Peyer's patch (tissue), 4 donors: Measurements from ENCODE around the gene FGFR2. TPM values are rescaled to one million over a fixed set of nuclear protein-coding genes. Genes with fewer than 3 reads are reported as not detected.

ENCODE experiments used
- DNase-seq, 3 donors: peaks; one replicate each; pipeline ENCODE4 v3.0.0-alpha.2; 2017 to 2019
- H3K27ac ChIP-seq, 4 donors: fragments of 200-600 bp; sonication (generic); one replicate each; pipeline ENCODE4 v1.5.1; 2016 to 2019
- H3K27me3 ChIP-seq, 2 donors: fragments of 200-600 bp; sonication (generic); one replicate each; pipeline ENCODE4 v1.5.1; 2019
- H3K36me3 ChIP-seq, 3 donors: fragments of 200-600 bp; sonication (generic); one replicate each; pipeline ENCODE4 v1.5.1; 2016 to 2019
- H3K4me1 ChIP-seq, 4 donors: fragments of 200-600 bp; sonication (generic); one replicate each; pipeline ENCODE4 v1.5.1; 2016 to 2019
- H3K4me3 ChIP-seq, 4 donors: fragments of 200-600 bp; sonication (generic); 1 replicate in 3 of 4; 2 replicates in 1 of 4; pipeline ENCODE4 v1.5.1; 2016 to 2019; ENCODE audit warnings: mild to moderate bottlenecking in 1 of 4
- H3K9me3 ChIP-seq, 4 donors: fragments of 200-600 bp; sonication (generic); one replicate each; pipeline ENCODE4 v1.5.1; 2016 to 2019; ENCODE audit warnings: mild to moderate bottlenecking in 1 of 4
- POLR2A ChIP-seq, 2 donors: fragments of 450-650 bp; IDR thresholded peaks; one replicate each; pipeline ENCODE4 v1.5.1; 2017; ENCODE audit warnings: antibody characterized with exemption in 2 of 2, mild to moderate bottlenecking in 2 of 2, moderate library complexity in 2 of 2
- total RNA-seq, 4 donors: library from RNA; depleted of rRNA; stranded (reverse); fragments of >200 nt; gene quantifications; one replicate each; pipeline ENCODE4 v1.1.0, GENCODE V29; 2016
- TF ChIP-seq, protein P1 (sequence below), 6 experiments: fragments of 450-650 bp in 4 of 6; fragments of 200-600 bp in 2 of 6; sonication (generic) in 1 of 6; IDR thresholded peaks; one replicate each; pipeline ENCODE4 v1.5.1; 2017 to 2019; ENCODE audit warnings: antibody characterized with exemption in 6 of 6, mild to moderate bottlenecking in 3 of 6, moderate library complexity in 1 of 6

Gene FGFR2
- total RNA-seq, 4 donors from 2014 or later = 12.9 to 22.9 (median 19.9) TPM

- Histone ChIP-seq H3K9me3 (no peaks in the 10 kb centered on the region), H3K27ac (no peak overlapping the region), H3K4me1 (no peaks in the 10 kb centered on the region), H3K36me3 (no peaks in the 10 kb centered on the region), H3K4me3 (no peak overlapping the region), H3K27me3 (no peaks in the 10 kb centered on the region)
- DNase-seq = no peak
- TF ChIP-seq, protein P1, sequence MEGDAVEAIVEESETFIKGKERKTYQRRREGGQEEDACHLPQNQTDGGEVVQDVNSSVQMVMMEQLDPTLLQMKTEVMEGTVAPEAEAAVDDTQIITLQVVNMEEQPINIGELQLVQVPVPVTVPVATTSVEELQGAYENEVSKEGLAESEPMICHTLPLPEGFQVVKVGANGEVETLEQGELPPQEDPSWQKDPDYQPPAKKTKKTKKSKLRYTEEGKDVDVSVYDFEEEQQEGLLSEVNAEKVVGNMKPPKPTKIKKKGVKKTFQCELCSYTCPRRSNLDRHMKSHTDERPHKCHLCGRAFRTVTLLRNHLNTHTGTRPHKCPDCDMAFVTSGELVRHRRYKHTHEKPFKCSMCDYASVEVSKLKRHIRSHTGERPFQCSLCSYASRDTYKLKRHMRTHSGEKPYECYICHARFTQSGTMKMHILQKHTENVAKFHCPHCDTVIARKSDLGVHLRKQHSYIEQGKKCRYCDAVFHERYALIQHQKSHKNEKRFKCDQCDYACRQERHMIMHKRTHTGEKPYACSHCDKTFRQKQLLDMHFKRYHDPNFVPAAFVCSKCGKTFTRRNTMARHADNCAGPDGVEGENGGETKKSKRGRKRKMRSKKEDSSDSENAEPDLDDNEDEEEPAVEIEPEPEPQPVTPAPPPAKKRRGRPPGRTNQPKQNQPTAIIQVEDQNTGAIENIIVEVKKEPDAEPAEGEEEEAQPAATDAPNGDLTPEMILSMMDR (IDR thresholded peaks at IDR 0.05) = no peak
- no peak for TF ChIP-seq POLR2A (IDR thresholded peaks at IDR 0.05)
These were observed 62.9 kb downstream of the FGFR2 start for GRCh38 chr10:121535381-121535780.

- TF ChIP-seq, protein P1 (IDR thresholded peaks at IDR 0.05) = no peak
- no peak for TF ChIP-seq POLR2A (IDR thresholded peaks at IDR 0.05)
- Histone ChIP-seq H3K4me1 (no peaks in the 10 kb centered on the region), H3K9me3 (no peaks in the 10 kb centered on the region), H3K4me3 (no peak overlapping the region), H3K36me3 (no peaks in the 10 kb centered on the region), H3K27ac (no peak overlapping the region), H3K27me3 (no peaks in the 10 kb centered on the region)
- DNase-seq = no peak
These were observed 65.9 kb downstream of the FGFR2 start for GRCh38 chr10:121532292-121532864.

GRCh38 chr10:121531830-121532178 is 66.4 kb downstream of the FGFR2 start:
- no peaks in the 10 kb centered on the region for H3K27me3 ChIP-seq
- H3K9me3 ChIP-seq = no peaks in the 10 kb centered on the region
- H3K4me1 ChIP-seq = no peaks in the 10 kb centered on the region
- no peak overlapping the region for H3K4me3 ChIP-seq
- H3K36me3 ChIP-seq = no peaks in the 10 kb centered on the region
- TF ChIP-seq, protein P1 (IDR thresholded peaks at IDR 0.05) = no peak
- no peak for TF ChIP-seq POLR2A (IDR thresholded peaks at IDR 0.05)
- no peak overlapping the region for H3K27ac ChIP-seq
- DNase-seq = no peak

- H3K4me1 ChIP-seq = no peaks in the 10 kb centered on the region
- TF ChIP-seq, protein P1 (IDR thresholded peaks at IDR 0.05) = no peak
- TF ChIP-seq POLR2A (IDR thresholded peaks at IDR 0.05) = no peak
These were observed 67.0 kb downstream of the FGFR2 start for GRCh38 chr10:121531076-121531829.

GRCh38 chr10:121530481-121531075 is 67.7 kb downstream of the FGFR2 start:
- no peaks in the 10 kb centered on the region for H3K36me3 ChIP-seq
- no peaks in the 10 kb centered on the region for H3K9me3 ChIP-seq
- DNase-seq = no peak
- H3K4me3 ChIP-seq = no peak overlapping the region
- H3K4me1 ChIP-seq = peaks cover 0 to 5% (median 0%) of the 10 kb centered on the region in 4 donors
- TF ChIP-seq, protein P1 (IDR thresholded peaks at IDR 0.05) = no peak
- H3K27me3 ChIP-seq = no peaks in the 10 kb centered on the region
- no peak overlapping the region for H3K27ac ChIP-seq

More at GRCh38 chr10:121531076-121531829, 67.0 kb downstream of the FGFR2 start:
- no peak overlapping the region for H3K27ac ChIP-seq
- no peaks in the 10 kb centered on the region for H3K9me3 ChIP-seq
- DNase-seq = no peak
- H3K36me3 ChIP-seq = no peaks in the 10 kb centered on the region
- no peak overlapping the region for H3K4me3 ChIP-seq
- H3K27me3 ChIP-seq = no peaks in the 10 kb centered on the region
